ENCODE data around the gene NPSR1. TPM values are rescaled to one million over a fixed set of nuclear protein-coding genes. Genes with fewer than 3 reads are reported as not detected.

Gene NPSR1
- total RNA-seq, 1 experiment from 2014 or later: not detected

- H2AK5ac ChIP-seq (ENCODE audit: insufficient read length, low read length): no peak overlapping the region
- H2BK12ac ChIP-seq (ENCODE audit: insufficient read length, low read depth, low read length): no peak overlapping the region
- H4K20me1 ChIP-seq (ENCODE audit: control insufficient read depth, insufficient read depth, insufficient read length): no peaks in the 10 kb centered on the region
- H3K79me2 ChIP-seq (ENCODE audit: insufficient read depth, low read length): no peaks in the 10 kb centered on the region
- Mint-ChIP-seq H3K4me3 (no peak overlapping the region), H3K36me3 (ENCODE audit: insufficient read depth in 1 of 3, low read depth in 3 of 3) (no peaks in the 10 kb centered on the region), H3K9me3 (no peaks in the 10 kb centered on the region), H3K27ac (peak overlapping the region in 1 of 3 experiments; percentile 49; a peak in 1 of 7 replicates), H3K4me1 (peaks cover 0 to 3% of the 10 kb centered on the region in 2 experiments; a peak in 2 of 4 replicates), H3K27me3 (ENCODE audit: low read depth) (peaks cover 1% of the 10 kb centered on the region; the same call in 1 of the 2 replicates)
- H3T11ph ChIP-seq (ENCODE audit: low read length): no peak overlapping the region
- peaks cover 2% of the 10 kb centered on the region; the same call in 1 of the 2 replicates for H3K27me3 ChIP-seq (ENCODE audit: insufficient read depth, low read length)
- no peak overlapping the region for H3K4me2 ChIP-seq (ENCODE audit: insufficient read depth, insufficient read length, low read length)
- no peak for DNase-seq
- TF ChIP-seq CTCF (conservative IDR thresholded peaks at IDR 0.05): no peak
- H4K5ac ChIP-seq (ENCODE audit: insufficient read length, low read depth, low read length): no peak overlapping the region
- H2BK20ac ChIP-seq (ENCODE audit: low read depth, low read length, poor library complexity, severe bottlenecking): no peak overlapping the region
- no peak overlapping the region for H2AFZ ChIP-seq (ENCODE audit: low read length)
- no peak overlapping the region for H4K91ac ChIP-seq (ENCODE audit: insufficient read length, low read depth, low read length)
- H3K27ac ChIP-seq (ENCODE audit: insufficient read length, low read depth, low read length): no peak overlapping the region
- H4K8ac ChIP-seq (replicated peaks; ENCODE audit: insufficient read length, low read depth, low read length): no peak overlapping the region
- no peaks in the 10 kb centered on the region; the same call in 1 of the 2 replicates for H3K4me1 ChIP-seq (ENCODE audit: insufficient read depth, low read length)
- no peak overlapping the region for H3K23ac ChIP-seq (ENCODE audit: insufficient read length, low read depth, low read length)
- no peaks in the 10 kb centered on the region for H3K79me1 ChIP-seq (ENCODE audit: insufficient read depth, low read depth, low read length, poor library complexity, severe bottlenecking)
- no peak overlapping the region for H3K4ac ChIP-seq (ENCODE audit: low read depth, low read length)
- no peak overlapping the region for H2BK15ac ChIP-seq (ENCODE audit: low read depth, low read length)
- no CpG with 5 or more reads among the region's 1 CpG for WGBS (ENCODE audit: extremely low coverage, insufficient read length, low lambda C conversion rate)
- no peak overlapping the region for H3K56ac ChIP-seq (ENCODE audit: insufficient read length, low read depth, low read length)
- H3K14ac ChIP-seq (ENCODE audit: insufficient read depth, low read length): no peak overlapping the region
- no peak overlapping the region for H2BK5ac ChIP-seq (ENCODE audit: insufficient read length, low read length)
- no peak overlapping the region for H2BK120ac ChIP-seq (ENCODE audit: low read depth, low read length, poor library complexity, severe bottlenecking)
- H3K23me2 ChIP-seq (ENCODE audit: insufficient read length, low read depth, low read length, poor library complexity, severe bottlenecking): no peaks in the 10 kb centered on the region
- H3K9ac ChIP-seq (ENCODE audit: extremely low read depth, insufficient read length, low read length): no peak overlapping the region
- H3K9me3 ChIP-seq (ENCODE audit: control insufficient read depth, low read depth, low read length): no peaks in the 10 kb centered on the region
- no peak overlapping the region for H3K18ac ChIP-seq (ENCODE audit: insufficient read length, low read depth, low read length)
These were observed 60.8 kb downstream of the NPSR1 start for GRCh38 chr7:34718867-34719266.
